ENCODE measurements around the gene MVP.

GRCh38 chr16:29858974-29859373 lies 38.7 kb downstream of the MVP start:
- no peak for TF ChIP-seq POLR2A (IDR thresholded peaks at IDR 0.05; ENCODE audit: low read length)
- no peak for TF ChIP-seq GATA1 (IDR thresholded peaks at IDR 0.05; ENCODE audit: low read depth, low read length)
